Measurements from ENCODE around the gene CCDC102A.

DNA sequence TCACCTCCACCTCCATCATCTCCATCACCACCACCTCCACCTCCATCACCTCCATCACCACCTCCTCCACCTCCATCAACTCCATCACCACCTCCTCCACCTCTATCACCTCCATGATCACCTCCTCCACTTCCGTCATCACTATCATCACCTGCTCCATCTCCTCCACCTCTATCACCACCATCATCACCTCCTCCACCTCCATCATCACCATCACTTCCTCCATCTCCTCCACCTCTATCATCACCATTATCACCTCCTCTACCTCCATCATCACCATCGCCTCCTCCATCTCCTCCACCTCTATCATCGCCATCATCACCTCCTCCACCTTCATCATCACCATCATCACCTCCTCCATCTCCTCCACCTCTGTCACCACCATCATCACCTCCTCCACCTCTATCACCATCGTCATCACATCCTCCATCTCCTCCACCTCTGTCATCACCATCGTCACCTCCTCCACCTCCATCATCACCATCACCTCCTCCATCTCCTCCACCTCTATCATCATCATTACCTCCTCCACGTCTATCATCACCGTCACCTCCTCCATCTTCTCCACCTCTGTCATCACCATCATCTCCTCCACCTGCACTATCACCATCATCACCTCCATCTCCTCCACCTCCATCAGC, 33.1 kb upstream of the CCDC102A start:
- TF ChIP-seq CREM (CRISPR knock-in tag; IDR thresholded peaks at IDR 0.05): no peak
- TF ChIP-seq ELF4 (CRISPR knock-in tag; IDR thresholded peaks at IDR 0.05; ENCODE audit: low read depth): no peak
- TF ChIP-seq, protein P1, sequence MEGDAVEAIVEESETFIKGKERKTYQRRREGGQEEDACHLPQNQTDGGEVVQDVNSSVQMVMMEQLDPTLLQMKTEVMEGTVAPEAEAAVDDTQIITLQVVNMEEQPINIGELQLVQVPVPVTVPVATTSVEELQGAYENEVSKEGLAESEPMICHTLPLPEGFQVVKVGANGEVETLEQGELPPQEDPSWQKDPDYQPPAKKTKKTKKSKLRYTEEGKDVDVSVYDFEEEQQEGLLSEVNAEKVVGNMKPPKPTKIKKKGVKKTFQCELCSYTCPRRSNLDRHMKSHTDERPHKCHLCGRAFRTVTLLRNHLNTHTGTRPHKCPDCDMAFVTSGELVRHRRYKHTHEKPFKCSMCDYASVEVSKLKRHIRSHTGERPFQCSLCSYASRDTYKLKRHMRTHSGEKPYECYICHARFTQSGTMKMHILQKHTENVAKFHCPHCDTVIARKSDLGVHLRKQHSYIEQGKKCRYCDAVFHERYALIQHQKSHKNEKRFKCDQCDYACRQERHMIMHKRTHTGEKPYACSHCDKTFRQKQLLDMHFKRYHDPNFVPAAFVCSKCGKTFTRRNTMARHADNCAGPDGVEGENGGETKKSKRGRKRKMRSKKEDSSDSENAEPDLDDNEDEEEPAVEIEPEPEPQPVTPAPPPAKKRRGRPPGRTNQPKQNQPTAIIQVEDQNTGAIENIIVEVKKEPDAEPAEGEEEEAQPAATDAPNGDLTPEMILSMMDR (IDR thresholded peaks at IDR 0.05): no peak
- TF ChIP-seq SMAD4 (CRISPR knock-in tag; IDR thresholded peaks at IDR 0.05): no peak
- no peak for TF ChIP-seq FOXJ3 (CRISPR knock-in tag; IDR thresholded peaks at IDR 0.05; ENCODE audit: borderline replicate concordance)
- no peak for TF ChIP-seq ZNF121 (CRISPR knock-in tag; IDR thresholded peaks at IDR 0.05)
- TF ChIP-seq TEAD4 (CRISPR knock-in tag; IDR thresholded peaks at IDR 0.05): no peak
- TF ChIP-seq IRF2 (CRISPR knock-in tag; IDR thresholded peaks at IDR 0.05; ENCODE audit: borderline replicate concordance, low read depth): no peak
- TF ChIP-seq, protein P2, sequence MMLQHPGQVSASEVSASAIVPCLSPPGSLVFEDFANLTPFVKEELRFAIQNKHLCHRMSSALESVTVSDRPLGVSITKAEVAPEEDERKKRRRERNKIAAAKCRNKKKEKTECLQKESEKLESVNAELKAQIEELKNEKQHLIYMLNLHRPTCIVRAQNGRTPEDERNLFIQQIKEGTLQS (CRISPR knock-in tag; conservative IDR thresholded peaks at IDR 0.05): no peak
- TF ChIP-seq, protein P3, sequence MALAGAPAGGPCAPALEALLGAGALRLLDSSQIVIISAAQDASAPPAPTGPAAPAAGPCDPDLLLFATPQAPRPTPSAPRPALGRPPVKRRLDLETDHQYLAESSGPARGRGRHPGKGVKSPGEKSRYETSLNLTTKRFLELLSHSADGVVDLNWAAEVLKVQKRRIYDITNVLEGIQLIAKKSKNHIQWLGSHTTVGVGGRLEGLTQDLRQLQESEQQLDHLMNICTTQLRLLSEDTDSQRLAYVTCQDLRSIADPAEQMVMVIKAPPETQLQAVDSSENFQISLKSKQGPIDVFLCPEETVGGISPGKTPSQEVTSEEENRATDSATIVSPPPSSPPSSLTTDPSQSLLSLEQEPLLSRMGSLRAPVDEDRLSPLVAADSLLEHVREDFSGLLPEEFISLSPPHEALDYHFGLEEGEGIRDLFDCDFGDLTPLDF (CRISPR knock-in tag; IDR thresholded peaks at IDR 0.05): no peak
- no peak for TF ChIP-seq NR3C1 (CRISPR knock-in tag; conservative IDR thresholded peaks at IDR 0.05; ENCODE audit: low read depth)
- TF ChIP-seq, protein P4, sequence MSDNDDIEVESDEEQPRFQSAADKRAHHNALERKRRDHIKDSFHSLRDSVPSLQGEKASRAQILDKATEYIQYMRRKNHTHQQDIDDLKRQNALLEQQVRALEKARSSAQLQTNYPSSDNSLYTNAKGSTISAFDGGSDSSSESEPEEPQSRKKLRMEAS (CRISPR knock-in tag; IDR thresholded peaks at IDR 0.05): no peak

All from WTC11 (cell line).